ENCODE results near the gene SNAPIN. TPM values are rescaled to one million over a fixed set of nuclear protein-coding genes. Genes with fewer than 3 reads are reported as not detected.
"Not testable (repeated sequence)": the region's sequence is repeated elsewhere in the genome, so short reads cannot be mapped to it uniquely, and the experiment has no call there.

Gene SNAPIN
- total RNA-seq, 1 donor from 2014 or later: 61.0 TPM

- H3K36me3 ChIP-seq (ENCODE audit: control insufficient read depth, insufficient read depth, low read length): peaks cover 1% of the 10 kb centered on the region
- H3K27me3 ChIP-seq (ENCODE audit: control insufficient read depth, insufficient read depth, low read length): no peaks in the 10 kb centered on the region
- no peak for DNase-seq (ENCODE audit: low read depth)
- H3K4me3 ChIP-seq (ENCODE audit: low read depth, low read length): no peak overlapping the region
- TF ChIP-seq, protein P1, sequence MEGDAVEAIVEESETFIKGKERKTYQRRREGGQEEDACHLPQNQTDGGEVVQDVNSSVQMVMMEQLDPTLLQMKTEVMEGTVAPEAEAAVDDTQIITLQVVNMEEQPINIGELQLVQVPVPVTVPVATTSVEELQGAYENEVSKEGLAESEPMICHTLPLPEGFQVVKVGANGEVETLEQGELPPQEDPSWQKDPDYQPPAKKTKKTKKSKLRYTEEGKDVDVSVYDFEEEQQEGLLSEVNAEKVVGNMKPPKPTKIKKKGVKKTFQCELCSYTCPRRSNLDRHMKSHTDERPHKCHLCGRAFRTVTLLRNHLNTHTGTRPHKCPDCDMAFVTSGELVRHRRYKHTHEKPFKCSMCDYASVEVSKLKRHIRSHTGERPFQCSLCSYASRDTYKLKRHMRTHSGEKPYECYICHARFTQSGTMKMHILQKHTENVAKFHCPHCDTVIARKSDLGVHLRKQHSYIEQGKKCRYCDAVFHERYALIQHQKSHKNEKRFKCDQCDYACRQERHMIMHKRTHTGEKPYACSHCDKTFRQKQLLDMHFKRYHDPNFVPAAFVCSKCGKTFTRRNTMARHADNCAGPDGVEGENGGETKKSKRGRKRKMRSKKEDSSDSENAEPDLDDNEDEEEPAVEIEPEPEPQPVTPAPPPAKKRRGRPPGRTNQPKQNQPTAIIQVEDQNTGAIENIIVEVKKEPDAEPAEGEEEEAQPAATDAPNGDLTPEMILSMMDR (IDR thresholded peaks at IDR 0.05; ENCODE audit: insufficient read depth, low read length, poor library complexity, severe bottlenecking): no peak
Observed at GRCh38 chr1:153662269-153662668, 3.8 kb downstream of the SNAPIN start.

DNA sequence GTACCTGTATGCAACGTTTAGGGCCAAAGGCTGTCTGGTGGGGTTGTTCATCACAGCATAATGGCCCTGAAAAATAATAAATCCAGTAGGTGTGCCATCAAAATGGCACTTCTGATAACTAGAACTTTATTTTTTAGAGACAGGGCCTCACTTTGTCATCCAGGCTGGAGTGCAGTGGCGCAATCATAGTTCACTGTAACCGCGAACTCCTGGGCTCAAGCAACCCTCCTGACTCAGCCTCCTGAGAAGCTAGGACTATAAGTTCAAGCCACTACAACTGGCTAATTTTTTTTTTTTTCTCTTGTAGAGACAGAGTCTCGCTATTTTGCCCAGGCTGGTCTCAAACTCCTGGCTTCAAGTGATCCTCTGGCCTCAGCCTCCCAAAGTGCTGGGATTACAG lies 4.7 kb downstream of the SNAPIN start:
- H3K36me3 ChIP-seq (ENCODE audit: control insufficient read depth, insufficient read depth, low read length): peaks cover 1% of the 10 kb centered on the region
- TF ChIP-seq, protein P1 (IDR thresholded peaks at IDR 0.05; ENCODE audit: insufficient read depth, low read length, poor library complexity, severe bottlenecking): no peak
- no peaks in the 10 kb centered on the region for H3K27me3 ChIP-seq (ENCODE audit: control insufficient read depth, insufficient read depth, low read length)
- H3K4me3 ChIP-seq (ENCODE audit: low read depth, low read length): no peak overlapping the region
- no peak for DNase-seq (ENCODE audit: low read depth)

- Histone ChIP-seq H3K4me3 (ENCODE audit: low read depth, low read length) (no peak overlapping the region), H3K36me3 (ENCODE audit: control insufficient read depth, insufficient read depth, low read length) (peaks cover 1% of the 10 kb centered on the region), H3K27me3 (ENCODE audit: control insufficient read depth, insufficient read depth, low read length) (no peaks in the 10 kb centered on the region)
- DNase-seq (ENCODE audit: low read depth): no peak
- TF ChIP-seq, protein P1 (IDR thresholded peaks at IDR 0.05; ENCODE audit: insufficient read depth, low read length, poor library complexity, severe bottlenecking): no peak
Observed at GRCh38 chr1:153667439-153667838, 8.9 kb downstream of the SNAPIN start.

DNA sequence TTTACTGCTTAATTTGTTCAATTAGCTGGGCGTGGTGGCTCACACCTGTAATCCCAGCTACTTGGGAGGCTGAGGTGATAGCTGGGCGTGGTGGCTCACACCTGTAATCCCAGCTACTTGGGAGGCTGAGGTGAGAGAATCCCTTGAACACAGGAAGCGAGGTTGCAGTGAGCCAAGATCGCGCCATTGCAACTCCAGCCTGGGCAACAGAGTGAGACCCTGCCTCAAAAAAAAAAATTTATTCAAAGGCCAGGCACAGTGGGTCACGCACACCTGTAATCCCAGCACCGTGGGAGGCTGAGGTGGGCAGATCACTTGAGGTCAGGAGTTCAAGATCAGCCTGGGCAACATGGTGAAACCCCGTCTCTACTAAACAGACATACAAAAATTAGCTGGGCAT lies 10.2 kb downstream of the SNAPIN start:
- not testable (repeated sequence) for H3K27me3 ChIP-seq (ENCODE audit: control insufficient read depth, insufficient read depth, low read length); DNase-seq (ENCODE audit: low read depth); H3K36me3 ChIP-seq (ENCODE audit: control insufficient read depth, insufficient read depth, low read length); H3K4me3 ChIP-seq (ENCODE audit: low read depth, low read length)

DNA sequence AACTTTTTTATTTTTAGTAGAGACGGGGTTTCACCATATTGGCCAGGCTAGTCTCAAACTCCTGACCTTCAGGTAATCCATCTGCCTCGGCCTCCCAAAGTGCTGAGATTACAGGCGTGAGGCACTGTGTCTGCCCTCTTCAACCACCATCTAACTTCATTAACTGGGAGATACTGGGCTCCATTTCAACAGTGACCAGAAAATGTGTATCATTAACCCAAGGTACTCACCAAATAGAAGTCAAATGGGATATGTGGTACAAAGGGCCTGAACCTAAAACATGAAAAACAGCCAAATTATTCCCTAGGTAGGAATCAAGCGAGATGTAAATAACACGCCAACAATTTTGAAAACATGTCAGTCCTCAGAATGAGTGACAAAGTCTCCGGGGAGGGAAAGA lies 11.1 kb downstream of the SNAPIN start:
- no peak for DNase-seq (ENCODE audit: low read depth)
- TF ChIP-seq, protein P1 (IDR thresholded peaks at IDR 0.05; ENCODE audit: insufficient read depth, low read length, poor library complexity, severe bottlenecking): no peak
- Histone ChIP-seq H3K4me3 (ENCODE audit: low read depth, low read length) (peak overlapping the region; percentile 98), H3K36me3 (ENCODE audit: control insufficient read depth, insufficient read depth, low read length) (no peaks in the 10 kb centered on the region), H3K27me3 (ENCODE audit: control insufficient read depth, insufficient read depth, low read length) (no peaks in the 10 kb centered on the region)

DNA sequence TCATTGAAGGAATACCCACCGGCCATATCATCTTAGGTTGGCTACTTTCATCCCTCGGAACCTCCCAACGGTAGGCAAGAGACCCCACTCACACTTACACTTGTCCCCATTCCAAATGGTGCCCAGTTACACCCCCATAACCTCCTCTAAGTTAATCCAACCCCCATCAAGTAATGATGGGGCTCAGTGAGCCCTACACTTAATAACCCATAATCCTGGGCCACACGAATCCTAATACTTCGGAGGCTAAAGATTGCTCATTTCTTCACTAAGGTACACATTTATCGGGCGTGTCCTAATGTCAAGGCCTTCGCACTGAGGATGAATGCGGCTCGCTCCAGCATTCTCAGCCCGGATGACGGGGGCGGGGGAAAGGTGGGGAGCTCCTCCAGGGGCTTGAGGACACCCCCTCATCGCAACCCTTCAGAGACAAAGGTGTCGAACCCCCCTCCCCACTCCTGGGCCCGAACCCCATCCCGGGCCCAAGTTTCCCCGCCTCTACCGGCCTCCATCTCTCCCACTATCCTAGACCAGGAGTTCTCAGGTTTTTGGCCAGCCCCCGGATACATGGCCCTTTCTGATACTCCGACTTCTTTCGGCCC lies 11.9 kb downstream of the SNAPIN start:
- Histone ChIP-seq H3K27me3 (ENCODE audit: control insufficient read depth, insufficient read depth, low read length) (no peaks in the 10 kb centered on the region), H3K36me3 (ENCODE audit: control insufficient read depth, insufficient read depth, low read length) (no peaks in the 10 kb centered on the region), H3K4me3 (ENCODE audit: low read depth, low read length) (peak overlapping the region; percentile 98)
- TF ChIP-seq, protein P1 (IDR thresholded peaks at IDR 0.05; ENCODE audit: insufficient read depth, low read length, poor library complexity, severe bottlenecking): no peak
- no peak for DNase-seq (ENCODE audit: low read depth)

Data from kidney epithelial cell (primary cell).